DOHH2 (cell line): ENCODE measurements around the gene PICK1.

ENCODE experiments used
- H3F3A ChIP-seq: fragments of 200-600 bp; sonication (generic), shearing (Covaris generic); 2 replicates; pipeline ENCODE4 v1.6.0; 2016; ENCODE audit warnings: antibody characterized with exemption, mild to moderate bottlenecking; ENCODE audit not compliant: control insufficient read depth, insufficient read depth
- H3K27ac ChIP-seq: fragments of 200-600 bp; sonication (generic); 2 replicates; pipeline ENCODE4 v1.5.1; 2014; ENCODE audit warnings: low read depth, mild to moderate bottlenecking, low read length, moderate library complexity
- H3K27me3 ChIP-seq: fragments of 200-600 bp; sonication (generic); 2 replicates; pipeline ENCODE4 v1.6.1; 2014; ENCODE audit warnings: mild to moderate bottlenecking, low read length, mixed read lengths; ENCODE audit not compliant: control insufficient read depth
- H3K36me3 ChIP-seq: fragments of 200-600 bp; sonication (generic); 2 replicates; pipeline ENCODE4 v1.6.1; 2014; ENCODE audit warnings: mild to moderate bottlenecking, low read length, moderate library complexity, mixed read lengths; ENCODE audit not compliant: control insufficient read depth
- H3K4me1 ChIP-seq: fragments of 200-600 bp; sonication (generic); 2 replicates; pipeline ENCODE4 v1.6.1; 2014; ENCODE audit warnings: mild to moderate bottlenecking, low read length, mixed read lengths; ENCODE audit not compliant: control insufficient read depth
- H3K4me2 ChIP-seq: fragments of 200-600 bp; sonication (generic); 2 replicates; pipeline ENCODE4 v1.6.0; 2014; ENCODE audit warnings: mild to moderate bottlenecking, low read length, moderate library complexity
- H3K4me3 ChIP-seq: fragments of 200-600 bp; sonication (generic); 2 replicates; pipeline ENCODE4 v1.5.1; 2014; ENCODE audit warnings: mild to moderate bottlenecking, low read length, mixed read lengths
- H3K79me2 ChIP-seq: fragments of 200-600 bp; sonication (generic); 2 replicates; pipeline ENCODE4 v1.6.1; 2014; ENCODE audit warnings: mild to moderate bottlenecking, low read length, mixed read lengths; ENCODE audit not compliant: control insufficient read depth
- H3K9me2 ChIP-seq: fragments of 200-600 bp; sonication (generic); replicated peaks from 2 replicates; pipeline ENCODE4 v1.6.1; 2014; ENCODE audit warnings: mild to moderate bottlenecking, low read length, mixed read lengths; ENCODE audit not compliant: control insufficient read depth
- H3K9me3 ChIP-seq: fragments of 200-600 bp; sonication (generic); 2 replicates; pipeline ENCODE4 v1.6.1; 2014; ENCODE audit warnings: antibody characterized with exemption, low read length, mixed read lengths; ENCODE audit not compliant: control insufficient read depth, insufficient read depth
- H4K20me1 ChIP-seq: fragments of 200-600 bp; sonication (generic); 2 replicates; pipeline ENCODE4 v1.6.0; 2014; ENCODE audit warnings: low read depth, mild to moderate bottlenecking, antibody characterized with exemption, low read length, moderate library complexity; ENCODE audit not compliant: control insufficient read depth, insufficient read depth
- CTCF ChIP-seq: fragments of 200-600 bp; sonication (generic); IDR thresholded peaks from one replicate; pipeline ENCODE4 v1.5.1; 2014; ENCODE audit warnings: antibody characterized with exemption, mild to moderate bottlenecking, low read depth, low read length; ENCODE audit not compliant: poor library complexity, severe bottlenecking
- EZH2phosphoT487 ChIP-seq: fragments of 200-600 bp; sonication (generic); IDR thresholded peaks from 2 replicates; pipeline ENCODE4 v1.6.1; 2017; ENCODE audit warnings: borderline replicate concordance, mild to moderate bottlenecking, antibody characterized with exemption, low read length, moderate library complexity, mixed read lengths

PICK1 gene

DNA sequence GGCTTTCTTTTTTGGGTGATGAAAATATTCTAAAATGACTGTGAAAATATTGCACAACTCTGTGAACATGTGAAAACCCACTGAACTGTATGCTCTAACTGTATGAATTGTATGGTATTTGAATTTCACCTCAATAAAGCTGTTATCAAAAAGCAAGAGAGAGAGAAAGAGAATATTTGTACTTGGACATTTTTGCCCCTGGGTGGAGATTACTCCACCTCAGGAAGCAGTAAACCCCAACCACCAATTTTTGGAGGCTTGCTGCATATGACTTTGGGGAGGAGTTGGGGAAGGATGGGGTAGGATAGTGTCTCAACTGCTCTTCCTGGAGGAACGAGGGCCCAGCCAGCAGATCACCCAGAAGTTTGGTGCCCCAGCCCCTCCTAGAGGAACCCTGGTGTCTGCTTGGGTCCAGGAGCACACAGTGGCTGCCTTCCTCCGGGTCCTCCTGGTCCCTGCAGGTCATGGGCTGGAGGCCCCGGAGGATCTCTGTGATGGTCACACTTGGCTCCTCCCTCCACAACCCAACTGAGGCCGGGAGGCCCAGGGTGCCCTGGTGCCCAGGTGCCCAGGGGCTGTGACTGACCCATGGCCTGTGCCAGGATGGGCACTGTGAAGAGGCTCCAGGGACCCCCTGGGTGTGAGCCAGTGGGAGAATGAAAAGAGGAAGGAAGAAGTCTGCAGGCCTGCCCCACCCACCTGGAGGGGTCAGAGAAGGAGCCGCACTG lies 15.3 kb upstream of the PICK1 start:
- no peaks in the 10 kb centered on the region for H3K36me3 ChIP-seq
- no peaks in the 10 kb centered on the region for H4K20me1 ChIP-seq
- no peaks in the 10 kb centered on the region for H3K9me2 ChIP-seq
- no peak overlapping the region for H3K27ac ChIP-seq
- no peak overlapping the region for H3K4me3 ChIP-seq
- H3K27me3 ChIP-seq: no peaks in the 10 kb centered on the region; the same call in none of the 2 replicates
- no peaks in the 10 kb centered on the region for H3F3A ChIP-seq
- H3K4me1 ChIP-seq: no peaks in the 10 kb centered on the region
- TF ChIP-seq CTCF (no peak), EZH2phosphoT487 (no peak)
- no peaks in the 10 kb centered on the region for H3K9me3 ChIP-seq
- no peak overlapping the region for H3K4me2 ChIP-seq
- no peaks in the 10 kb centered on the region for H3K79me2 ChIP-seq

DNA sequence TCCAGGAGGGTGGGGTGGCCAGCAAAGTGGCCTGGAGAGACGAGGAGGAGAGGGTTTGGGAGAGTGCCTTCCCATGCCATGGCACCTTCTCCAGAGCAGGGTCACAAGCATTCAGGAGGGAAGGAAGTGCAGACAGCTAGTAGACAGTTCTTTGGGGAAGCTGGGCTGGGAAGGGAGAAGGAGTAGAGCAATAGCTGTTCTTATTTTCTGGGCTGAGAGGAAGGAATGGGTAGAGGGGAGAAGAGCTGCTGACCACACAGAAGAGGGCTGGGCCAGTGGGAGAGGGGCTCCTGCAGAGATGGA lies 14.8 kb upstream of the PICK1 start:
- Histone ChIP-seq H3K36me3 (no peaks in the 10 kb centered on the region), H3K27me3 (peaks cover 5% of the 10 kb centered on the region), H3K4me1 (no peaks in the 10 kb centered on the region), H3K4me2 (no peak overlapping the region), H3K9me2 (no peaks in the 10 kb centered on the region), H4K20me1 (no peaks in the 10 kb centered on the region), H3K27ac (no peak overlapping the region), H3K9me3 (no peaks in the 10 kb centered on the region), H3K79me2 (no peaks in the 10 kb centered on the region), H3F3A (no peaks in the 10 kb centered on the region), H3K4me3 (no peak overlapping the region)
- no peak for TF ChIP-seq CTCF
- TF ChIP-seq EZH2phosphoT487: no peak

- Histone ChIP-seq H3K27me3 (peaks cover 5% of the 10 kb centered on the region), H3K9me3 (no peaks in the 10 kb centered on the region), H3K4me2 (no peak overlapping the region)
These were observed 13.8 kb upstream of the PICK1 start for GRCh38 chr22:38043151-38044039.

More at GRCh38 chr22:38043151-38044039, 13.8 kb upstream of the PICK1 start:
- Histone ChIP-seq H3K4me1 (no peaks in the 10 kb centered on the region), H3K36me3 (no peaks in the 10 kb centered on the region), H4K20me1 (no peaks in the 10 kb centered on the region), H3K79me2 (no peaks in the 10 kb centered on the region), H3K27ac (no peak overlapping the region), H3F3A (no peaks in the 10 kb centered on the region), H3K4me3 (no peak overlapping the region), H3K9me2 (no peaks in the 10 kb centered on the region)
- TF ChIP-seq EZH2phosphoT487: no peak
- no peak for TF ChIP-seq CTCF
